SKM-1 (cell line): ENCODE data around the gene RABL6.
A peak's percentile ranks its signal among the peaks of the same experiment; 100 is the strongest.

Source experiments
- DNase-seq: peaks from one replicate; lab custom pipeline; 2025; ENCODE audit not compliant: unreplicated experiment; lab: John Stamatoyannopoulos, UW

RABL6 gene

DNA sequence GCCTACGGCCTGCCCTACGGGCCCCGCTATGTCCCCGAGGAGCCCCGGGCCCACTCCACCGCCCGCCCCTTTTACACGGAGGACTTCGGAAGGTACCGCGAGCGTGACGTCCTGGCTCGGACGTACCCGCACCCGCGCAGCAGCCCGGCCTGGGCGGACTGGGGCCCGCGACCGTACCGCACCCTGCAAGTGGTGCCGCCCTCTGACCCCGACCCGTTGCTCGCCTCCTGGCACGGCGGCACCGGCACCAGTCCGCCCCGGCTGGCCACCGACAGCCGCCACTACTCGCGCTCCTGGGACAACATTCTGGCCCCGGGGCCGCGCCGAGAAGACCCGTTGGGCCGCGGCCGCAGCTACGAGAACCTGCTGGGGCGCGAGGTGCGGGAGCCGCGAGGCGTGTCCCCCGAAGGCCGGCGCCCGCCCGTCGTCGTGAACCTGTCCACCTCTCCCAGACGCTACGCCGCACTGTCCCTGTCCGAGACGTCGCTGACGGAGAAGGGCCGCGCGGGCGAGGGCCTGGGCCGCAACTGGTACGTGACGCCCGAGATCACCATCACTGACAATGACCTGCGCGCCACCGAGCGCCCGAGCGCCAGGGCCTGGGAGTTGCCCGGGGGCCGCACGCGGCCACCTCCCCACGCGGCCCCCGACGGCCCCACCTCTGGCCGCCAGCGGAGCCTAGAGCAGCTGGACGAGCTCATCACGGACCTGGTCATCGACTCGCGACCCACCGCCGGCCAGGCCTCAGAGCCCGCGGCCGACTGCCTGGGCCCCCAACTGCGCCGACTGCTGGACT, 37.9 kb downstream of the RABL6 start:
- no peak for DNase-seq

- DNase-seq = no peak
These were observed 38.8 kb downstream of the RABL6 start for GRCh38 chr9:136846376-136847087.

DNA sequence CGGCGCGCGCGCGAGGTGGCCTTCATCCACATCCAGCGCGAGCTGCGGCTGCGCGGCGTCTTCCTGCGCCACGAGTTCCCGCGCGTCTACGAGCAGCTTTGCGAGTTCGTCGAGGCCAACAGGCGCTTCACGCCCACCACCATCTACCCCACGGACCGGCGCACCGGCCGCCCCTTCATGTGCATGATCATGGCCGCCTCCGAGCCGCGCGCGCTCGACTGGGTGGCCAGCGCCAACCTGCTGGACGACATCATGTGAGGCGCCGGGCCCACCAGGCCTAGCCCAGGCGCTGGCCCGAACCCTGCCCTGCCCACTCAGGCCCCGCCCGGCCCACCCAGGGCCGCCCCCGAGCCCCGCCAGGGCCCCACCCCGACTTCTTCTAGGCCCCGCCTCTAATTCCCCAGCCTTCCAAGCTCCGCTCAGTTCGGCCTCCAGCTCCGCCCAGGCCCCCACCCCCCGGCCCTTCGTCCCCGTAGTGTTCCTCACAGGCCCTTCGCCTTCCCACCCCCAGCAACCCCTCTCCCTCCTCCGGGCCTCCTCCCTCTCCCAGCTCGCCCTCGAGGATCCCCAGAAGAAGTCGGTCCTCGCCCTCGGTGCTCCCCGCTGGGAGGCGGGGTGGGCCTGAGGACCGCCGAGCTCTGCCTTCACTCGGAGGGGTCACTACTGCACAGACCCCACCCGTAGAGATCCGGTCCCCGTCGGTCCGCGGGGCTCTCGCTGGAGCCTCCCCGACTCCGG, 39.5 kb downstream of the RABL6 start:
- peak; percentile 53 for DNase-seq

GRCh38 chr9:136847826-136848392, 40.2 kb downstream of the RABL6 start:
- DNase-seq = peak; percentile 48

DNA sequence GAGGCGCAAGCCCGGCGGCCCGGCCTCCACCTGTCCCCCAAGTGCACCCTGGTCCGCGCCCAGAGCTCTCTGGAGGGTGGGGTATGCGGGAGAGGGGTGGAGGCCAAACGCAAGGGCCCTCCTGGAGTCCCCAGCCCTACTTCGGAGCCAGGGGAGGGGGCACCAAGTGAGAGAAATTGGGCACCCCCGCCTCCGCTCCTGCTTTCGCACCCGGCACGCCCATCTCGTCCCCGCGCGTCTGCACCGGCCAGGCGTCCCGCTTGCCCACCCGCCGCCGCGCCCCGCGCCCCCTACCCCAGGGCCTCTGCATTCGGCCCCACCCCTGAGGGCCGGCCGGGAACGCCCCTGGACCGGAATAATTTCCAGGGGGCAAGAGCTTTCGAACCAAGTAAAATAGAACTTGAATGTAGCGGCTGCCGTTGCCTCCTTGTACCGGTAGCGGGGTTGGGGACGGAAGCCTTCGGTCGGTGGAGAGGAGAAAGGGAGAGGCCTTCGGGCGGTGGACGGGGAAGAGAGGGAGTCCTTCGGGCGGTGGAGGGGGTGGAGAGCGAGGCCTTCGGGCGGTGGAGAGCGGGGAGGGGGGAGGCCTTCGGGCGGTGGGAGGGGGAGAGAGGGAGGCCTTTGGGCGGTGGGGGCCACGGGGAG, 40.8 kb downstream of the RABL6 start:
- DNase-seq = peak; percentile 26

DNA sequence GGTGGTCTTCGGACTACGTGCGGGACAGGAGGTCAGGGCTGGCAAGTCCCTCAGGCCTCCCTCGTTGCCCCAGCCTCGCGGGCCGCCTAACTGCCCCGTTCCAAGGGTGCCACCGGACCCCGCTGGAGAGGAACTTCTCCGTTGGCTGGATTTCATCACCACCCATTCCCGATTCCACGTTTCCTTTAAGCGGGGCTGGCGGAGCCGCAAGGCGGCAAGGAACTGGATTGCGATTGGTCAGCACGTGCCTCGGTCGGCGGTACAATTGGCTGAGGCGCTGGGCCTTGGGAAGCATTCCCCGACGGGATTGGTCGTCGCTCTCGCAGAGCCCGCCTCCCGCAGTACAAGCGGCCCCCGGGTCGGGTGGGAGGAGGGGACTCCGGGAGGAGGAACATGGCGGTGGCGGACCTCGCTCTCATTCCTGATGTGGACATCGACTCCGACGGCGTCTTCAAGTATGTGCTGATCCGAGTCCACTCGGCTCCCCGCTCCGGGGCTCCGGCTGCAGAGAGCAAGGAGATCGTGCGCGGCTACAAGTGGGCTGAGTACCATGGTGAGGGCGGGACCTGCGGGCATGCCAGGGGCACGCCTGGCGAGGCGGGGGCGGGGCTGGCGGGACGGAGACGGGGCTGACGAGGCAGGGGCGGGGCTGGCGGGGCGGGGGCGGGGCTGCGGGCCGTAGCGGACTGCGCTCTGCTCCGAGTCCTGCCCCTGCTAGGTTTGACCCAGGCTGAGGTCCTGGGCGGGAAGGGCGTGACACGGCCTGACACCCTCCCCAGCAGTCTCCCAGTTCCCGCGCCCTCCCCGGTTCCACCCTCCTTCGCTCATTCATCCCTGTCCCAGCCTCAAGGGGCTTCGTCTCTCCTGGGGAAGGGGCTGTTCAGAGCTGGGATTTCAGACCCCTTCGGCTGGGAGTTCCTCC, 41.6 kb downstream of the RABL6 start, which contains the start of gene PHPT1:
Gene PHPT1, plus strand, starts transcription at position 372 of the 922 bp plus-strand sequence. Its CDS starts 22 bp downstream, at position 394.
- DNase-seq = peak; percentile 98

DNA sequence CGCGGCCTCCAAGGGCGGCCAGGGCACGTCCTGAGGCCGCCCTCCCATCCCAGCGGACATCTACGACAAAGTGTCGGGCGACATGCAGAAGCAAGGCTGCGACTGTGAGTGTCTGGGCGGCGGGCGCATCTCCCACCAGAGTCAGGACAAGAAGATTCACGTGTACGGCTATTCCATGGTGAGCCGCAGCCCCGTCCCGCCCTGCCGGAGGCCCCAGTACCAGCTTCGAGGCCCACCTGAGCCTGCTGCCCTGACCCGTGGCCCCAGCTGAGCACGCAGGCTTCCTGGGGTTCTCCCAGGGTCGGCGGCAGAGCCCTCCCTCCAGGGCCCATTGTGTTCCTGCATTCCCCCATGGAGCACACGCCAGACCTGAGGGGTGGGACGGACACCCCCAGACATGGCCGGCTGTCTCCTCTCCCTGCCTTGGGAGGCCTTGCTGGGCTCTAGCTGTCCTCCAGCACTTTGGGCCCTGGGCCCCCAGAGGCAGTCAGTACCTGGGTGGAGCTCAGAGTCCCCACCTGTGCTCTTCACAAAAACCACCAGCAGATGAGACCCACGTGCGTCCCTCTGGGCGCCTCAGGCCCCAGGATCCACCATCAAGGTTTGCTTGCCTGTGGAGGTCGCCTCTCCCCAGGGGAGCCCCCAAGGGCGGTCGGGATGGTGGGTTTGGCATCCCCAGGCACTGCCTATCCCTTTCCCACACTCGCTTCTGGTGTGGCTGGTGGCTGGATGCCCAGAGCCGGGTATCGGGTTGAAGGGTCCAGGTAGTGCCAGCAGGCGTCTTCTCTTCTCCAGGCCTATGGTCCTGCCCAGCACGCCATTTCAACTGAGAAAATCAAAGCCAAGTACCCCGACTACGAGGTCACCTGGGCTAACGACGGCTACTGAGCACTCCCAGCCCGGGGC, 42.5 kb downstream of the RABL6 start:
- DNase-seq = no peak

DNA sequence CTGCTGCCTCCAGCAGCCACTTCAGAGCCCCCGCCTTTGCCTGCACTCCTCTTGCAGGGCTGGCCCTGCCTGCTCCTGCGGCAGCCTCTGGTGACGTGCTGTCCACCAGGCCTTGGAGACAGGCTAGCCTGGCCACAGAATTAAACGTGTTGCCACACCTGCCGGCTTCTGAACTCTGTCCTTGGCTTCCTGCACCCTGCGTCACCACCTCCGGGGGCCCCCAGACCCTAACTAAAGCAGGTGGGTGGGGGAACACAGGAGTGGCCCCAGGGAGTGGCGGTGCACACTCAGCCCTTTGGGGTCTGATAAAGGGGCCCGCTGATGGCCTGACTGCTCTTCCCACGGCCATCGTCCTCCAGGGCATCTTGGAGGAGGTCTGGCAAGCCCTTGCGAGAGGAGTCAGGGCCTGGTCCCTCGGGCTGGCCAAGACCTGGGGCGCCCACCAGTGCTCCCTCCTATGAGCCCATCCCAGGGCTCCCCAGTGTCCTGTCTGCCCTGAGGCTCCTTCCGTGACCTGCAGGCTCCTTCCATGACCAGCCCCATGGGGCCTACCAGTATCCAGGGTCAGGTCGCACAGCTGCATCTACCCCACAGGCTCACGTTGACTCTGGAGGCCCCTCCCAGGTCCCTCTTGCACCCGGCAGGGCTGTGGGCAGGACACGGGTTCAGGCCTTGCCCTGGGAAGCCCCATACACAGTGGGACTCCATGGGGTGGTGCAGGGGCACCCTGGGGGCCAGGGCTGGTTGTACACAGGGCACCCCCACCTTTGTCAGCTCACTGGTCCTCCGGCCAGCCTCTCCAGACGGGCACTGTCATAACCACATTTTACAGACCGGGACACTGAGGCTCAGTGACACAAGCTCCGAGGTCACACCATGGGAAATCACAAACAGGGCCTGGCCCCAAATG, 43.4 kb downstream of the RABL6 start:
- DNase-seq = no peak

DNA sequence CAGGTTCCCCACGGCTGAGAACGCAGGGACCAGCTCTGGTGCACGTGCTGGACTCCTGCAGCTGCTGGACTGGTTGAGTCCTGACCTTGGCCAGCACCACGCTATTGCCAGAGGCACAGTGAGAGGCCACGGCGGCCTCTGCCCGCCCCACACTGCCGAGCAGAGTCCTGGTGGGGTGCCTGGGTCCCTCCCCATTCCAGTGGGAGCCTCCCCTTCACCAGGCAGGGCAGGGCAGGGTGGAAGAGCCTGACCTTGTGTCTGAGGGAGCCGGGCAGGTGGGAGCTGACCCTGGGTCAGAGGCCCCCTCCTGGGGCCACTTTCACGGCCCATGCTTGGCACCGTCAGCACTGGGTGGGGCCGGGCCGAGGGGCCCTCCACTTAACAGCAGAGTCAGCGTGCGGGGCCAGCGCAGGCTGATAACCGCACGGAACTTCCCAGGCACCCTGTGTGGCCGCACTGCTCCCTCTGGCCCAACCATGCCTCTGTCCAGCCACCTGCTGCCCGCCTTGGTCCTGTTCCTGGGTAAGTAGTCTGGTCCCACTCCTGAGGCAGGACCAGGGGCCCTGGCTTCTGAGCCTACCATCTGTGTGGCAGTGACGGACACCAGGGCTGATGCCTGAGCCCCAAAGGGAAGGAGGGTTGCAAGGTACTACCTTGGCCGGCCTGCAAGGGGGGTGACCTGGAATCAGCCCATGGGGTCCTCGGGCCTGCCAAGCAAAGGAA, 44.4 kb downstream of the RABL6 start, which contains the start of gene MAMDC4:
Gene MAMDC4, plus strand, starts transcription at position 406 of the 723 bp plus-strand sequence. Its CDS starts 71 bp downstream, at position 477.
- no peak for DNase-seq

DNA sequence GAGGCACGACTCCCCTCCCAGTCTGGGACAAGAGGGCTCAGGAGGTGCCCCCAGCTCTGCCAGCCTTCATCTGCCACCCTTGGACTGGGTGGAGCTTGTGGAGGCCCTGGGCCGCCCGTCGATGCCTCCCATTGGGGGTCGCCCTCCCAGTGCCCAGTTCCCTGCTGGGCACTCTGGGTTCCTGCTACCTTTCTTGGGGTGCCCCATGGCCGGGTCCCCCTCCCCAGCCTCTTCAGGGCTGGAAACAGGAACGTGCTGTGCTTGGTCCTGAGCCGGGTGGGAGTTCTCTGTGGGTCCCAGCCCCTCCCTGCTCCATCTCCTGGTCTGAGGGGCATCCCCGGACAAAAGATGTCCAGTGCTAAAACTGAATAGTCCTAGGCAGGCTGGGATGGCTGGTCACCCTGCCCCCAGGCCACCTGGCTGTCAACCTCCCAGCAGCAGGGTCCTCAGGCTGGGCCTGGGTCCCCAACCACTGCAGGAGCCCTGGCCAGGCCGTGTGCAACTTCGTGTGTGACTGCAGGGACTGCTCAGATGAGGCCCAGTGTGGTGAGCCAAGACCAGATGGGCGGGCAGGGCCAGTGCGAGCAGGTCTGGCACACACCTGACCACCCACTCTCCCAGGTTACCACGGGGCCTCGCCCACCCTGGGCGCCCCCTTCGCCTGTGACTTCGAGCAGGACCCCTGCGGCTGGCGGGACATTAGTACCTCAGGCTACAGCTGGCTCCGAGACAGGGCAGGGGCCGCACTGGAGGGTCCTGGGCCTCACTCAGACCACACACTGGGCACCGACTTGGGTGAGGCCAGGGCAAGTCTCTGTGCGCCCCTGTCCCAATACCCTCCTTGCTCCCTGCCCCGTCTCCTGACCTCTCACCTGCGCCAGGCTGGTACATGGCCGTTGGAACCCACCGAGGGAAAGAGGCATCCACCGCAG, 45.2 kb downstream of the RABL6 start:
- DNase-seq = no peak

- no peak for DNase-seq
These were observed 45.9 kb downstream of the RABL6 start for GRCh38 chr9:136853596-136854112.

DNA sequence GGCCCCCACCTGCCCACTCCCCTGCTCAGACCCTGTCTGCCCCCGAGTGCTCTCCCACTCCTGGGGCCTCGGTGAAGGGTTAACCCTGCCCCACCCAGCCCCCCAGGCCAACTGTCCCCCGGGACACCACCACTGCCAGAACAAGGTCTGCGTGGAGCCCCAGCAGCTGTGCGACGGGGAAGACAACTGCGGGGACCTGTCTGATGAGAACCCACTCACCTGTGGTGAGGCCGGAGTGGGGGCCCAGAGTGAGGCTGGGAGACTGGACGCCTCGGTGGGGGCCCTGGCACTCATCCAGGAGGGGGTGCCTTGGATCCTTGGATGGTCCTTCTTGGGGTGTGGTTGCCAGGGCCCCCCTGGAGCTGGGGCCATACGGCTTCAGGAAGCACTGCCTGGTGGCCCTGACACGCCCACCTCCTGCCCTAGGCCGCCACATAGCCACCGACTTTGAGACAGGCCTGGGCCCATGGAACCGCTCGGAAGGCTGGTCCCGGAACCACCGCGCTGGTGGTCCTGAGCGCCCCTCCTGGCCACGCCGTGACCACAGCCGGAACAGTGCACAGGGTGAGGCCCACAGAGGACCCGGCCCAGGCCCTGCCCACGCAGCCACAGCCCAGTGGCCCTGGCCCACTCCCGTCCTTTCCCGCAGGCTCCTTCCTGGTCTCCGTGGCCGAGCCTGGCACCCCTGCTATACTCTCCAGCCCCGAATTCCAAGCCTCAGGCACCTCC, 46.5 kb downstream of the RABL6 start:
- DNase-seq = no peak

DNA sequence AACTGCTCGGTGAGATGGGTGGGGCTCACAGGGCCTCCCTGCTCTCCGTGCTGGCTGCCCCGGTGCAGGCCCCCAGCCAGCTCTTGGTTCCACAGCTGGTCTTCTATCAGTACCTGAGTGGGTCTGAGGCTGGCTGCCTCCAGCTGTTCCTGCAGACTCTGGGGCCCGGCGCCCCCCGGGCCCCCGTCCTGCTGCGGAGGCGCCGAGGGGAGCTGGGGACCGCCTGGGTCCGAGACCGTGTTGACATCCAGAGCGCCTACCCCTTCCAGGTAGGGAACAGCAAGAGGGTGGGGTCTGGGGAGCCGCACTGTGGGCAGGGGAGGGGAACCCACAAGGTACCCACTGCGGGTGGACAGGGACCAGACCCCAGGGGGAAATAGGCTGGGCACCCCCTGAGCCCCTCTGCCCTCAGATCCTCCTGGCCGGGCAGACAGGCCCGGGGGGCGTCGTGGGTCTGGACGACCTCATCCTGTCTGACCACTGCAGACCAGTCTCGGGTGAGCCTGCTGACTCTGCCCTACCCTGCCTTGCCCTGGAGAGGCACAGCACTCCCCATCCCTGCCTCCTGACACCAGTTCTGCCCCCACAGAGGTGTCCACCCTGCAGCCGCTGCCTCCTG, 47.2 kb downstream of the RABL6 start:
- no peak for DNase-seq

GRCh38 chr9:136855461-136856078, 47.8 kb downstream of the RABL6 start:
- DNase-seq = no peak
